ENCODE measurements around the gene APH1A. TPM values are rescaled to one million over a fixed set of nuclear protein-coding genes. Genes with fewer than 3 reads are reported as not detected.

APH1A gene
- total and polyA plus RNA-seq, 9 of the 15 experiments (the other 6 are each of a cell fraction or from before 2014, with no cell fraction given) = 5.6 to 123 (median 77.0) TPM

DNA sequence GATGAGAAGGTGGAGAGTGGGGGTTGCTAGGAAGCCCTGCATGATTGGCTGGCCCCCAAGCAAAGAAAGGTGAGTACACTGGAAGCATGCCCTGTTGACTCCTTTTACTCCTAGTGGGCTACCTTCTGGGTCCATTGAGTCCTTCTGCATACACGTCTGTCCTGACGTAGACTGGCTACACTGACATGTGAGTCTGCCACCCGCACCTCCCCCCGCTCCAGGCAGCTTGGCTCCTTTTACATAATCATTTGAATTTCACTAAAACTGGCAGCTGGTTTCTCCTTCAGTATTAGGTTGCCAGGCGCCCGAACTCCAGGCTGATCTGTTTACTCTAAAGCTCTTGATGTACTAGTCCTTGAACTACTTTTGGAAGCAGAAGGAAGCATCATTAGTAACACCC lies 33.5 kb upstream of the APH1A start:
- WGBS (ENCODE audit: insufficient coverage, low coverage, missing lambda C conversion rate) = 96% methylated on average over 6 of the region's 6 CpGs
- Histone ChIP-seq H3K4me3 (no peak overlapping the region), H2AFZ (ENCODE audit: low read depth, low read length) (no peak overlapping the region), H3K79me2 (ENCODE audit: control insufficient read depth, insufficient read depth, low read length) (peaks cover 13% of the 10 kb centered on the region), H3K4me2 (ENCODE audit: insufficient read depth, low read length) (no peak overlapping the region), H4K20me1 (replicated peaks; ENCODE audit: control insufficient read depth, insufficient read depth, low read length) (no peaks in the 10 kb centered on the region), H3K9ac (ENCODE audit: insufficient read depth in 1 of 2, low read depth in 2 of 2, low read length in 2 of 2) (no peak overlapping the region), H3K9me1 (ENCODE audit: control insufficient read depth, insufficient read depth, low read length) (no peaks in the 10 kb centered on the region), H3K36me3 (ENCODE audit: control insufficient read depth, insufficient read depth, low read length) (peaks cover 78% of the 10 kb centered on the region), H3K27ac (ENCODE audit: extremely low read depth, low read depth, low read length) (no peak overlapping the region), H3K27me3 (ENCODE audit: control insufficient read depth in 2 of 2, insufficient read depth in 2 of 2, low read length in 2 of 2) (no peaks in the 10 kb centered on the region), H3K9me3 (replicated peaks; ENCODE audit: control insufficient read depth, insufficient read depth, low read depth, low read length) (no peaks in the 10 kb centered on the region), H3K4me1 (replicated peaks in 1 of 2; ENCODE audit: control insufficient read depth in 2 of 2, insufficient read depth in 2 of 2, low read length in 2 of 2) (no peaks in the 10 kb centered on the region)
- TF ChIP-seq RBFOX2 (IDR thresholded peaks at IDR 0.05; ENCODE audit: low read depth, low read length) (peak; percentile 13; the same call in 1 of the 2 replicates), ZKSCAN1 (IDR thresholded peaks at IDR 0.05; ENCODE audit: low read depth, low read length) (no peak), ZNF347 (CRISPR knock-in tag; IDR thresholded peaks at IDR 0.05; ENCODE audit: low read depth) (no peak), TAF1 (IDR thresholded peaks at IDR 0.05; ENCODE audit: control insufficient read depth, extremely low read depth, insufficient read depth, low read length, severe bottlenecking) (no peak)
- in situ Hi-C loops (cut with MboI) (no loop called here), intact Hi-C loops (cut with micrococcal nuclease) (no loop called here)
- ATAC-seq = no peak
- ChIA-PET POLR2A (interaction anchor here (0.6 to 1.5 kb wide), 2 partner anchors 8 to 10 kb away, joined by 3 to 6 read pairs; no protein-coding TSS in a partner anchor), CTCF (ENCODE audit: low intra/inter-chr PET ratio) (no interaction called here)
- TSS peak; percentile 6 for BruUV-seq (replicated peaks)
- DNase-seq (ENCODE audit: extremely low read depth in 1 of 4, low spot score in 3 of 4) = no peak
- no peak for FAIRE-seq

DNA sequence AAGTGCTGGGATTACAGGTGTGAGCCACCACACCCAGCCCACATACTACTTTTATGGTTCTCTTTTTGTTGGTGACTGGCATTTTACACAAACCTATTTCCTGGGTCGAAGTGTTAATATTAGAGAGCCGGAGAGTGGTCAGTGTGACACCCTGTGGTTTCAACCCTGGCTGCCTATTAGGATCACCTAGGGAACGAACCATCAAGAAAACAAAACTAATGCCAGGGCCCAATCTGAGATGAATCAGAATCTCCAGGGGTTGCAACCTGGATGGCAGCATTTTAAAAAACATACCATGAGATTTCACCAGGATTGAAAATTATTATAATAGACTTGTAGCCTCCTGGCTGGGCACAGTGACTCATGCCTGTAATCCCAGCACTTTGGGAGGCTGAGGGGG lies 30.9 kb upstream of the APH1A start:
- ATAC-seq (no peak), FAIRE-seq (no peak), DNase-seq (ENCODE audit: extremely low read depth in 1 of 4, low spot score in 3 of 4) (no peak)
- Histone ChIP-seq H3K4me2 (ENCODE audit: insufficient read depth, low read length) (no peak overlapping the region), H3K9me1 (ENCODE audit: control insufficient read depth, insufficient read depth, low read length) (no peaks in the 10 kb centered on the region), H3K9me3 (replicated peaks; ENCODE audit: control insufficient read depth, insufficient read depth, low read depth, low read length) (no peaks in the 10 kb centered on the region), H2AFZ (ENCODE audit: low read depth, low read length) (no peak overlapping the region), H3K4me1 (replicated peaks in 1 of 2; ENCODE audit: control insufficient read depth in 2 of 2, insufficient read depth in 2 of 2, low read length in 2 of 2) (peaks cover 0 to 6% of the 10 kb centered on the region in 2 experiments; a peak in 2 of 5 replicates), H3K27me3 (ENCODE audit: control insufficient read depth in 2 of 2, insufficient read depth in 2 of 2, low read length in 2 of 2) (no peaks in the 10 kb centered on the region), H3K4me3 (no peak overlapping the region), H4K20me1 (replicated peaks; ENCODE audit: control insufficient read depth, insufficient read depth, low read length) (no peaks in the 10 kb centered on the region), H3K79me2 (ENCODE audit: control insufficient read depth, insufficient read depth, low read length) (peaks cover 33% of the 10 kb centered on the region), H3K27ac (ENCODE audit: extremely low read depth, low read depth, low read length) (no peak overlapping the region), H3K9ac (ENCODE audit: insufficient read depth in 1 of 2, low read depth in 2 of 2, low read length in 2 of 2) (no peak overlapping the region), H3K36me3 (ENCODE audit: control insufficient read depth, insufficient read depth, low read length) (peaks cover 79% of the 10 kb centered on the region)
- 92% methylated on average over 3 of the region's 3 CpGs for WGBS (ENCODE audit: insufficient coverage, low coverage, missing lambda C conversion rate)
- POLR2A ChIA-PET = interaction anchor here (0.6 kb wide), 1 partner anchor 411 kb away, joined by 4 read pairs; no protein-coding TSS in a partner anchor
- in situ Hi-C loops (cut with MboI) = no loop called here
- intact Hi-C loops (cut with micrococcal nuclease) = no loop called here
- CTCF ChIA-PET (ENCODE audit: low intra/inter-chr PET ratio) = no interaction called here
- no TSS peak for BruUV-seq (replicated peaks)
- TF ChIP-seq RFX7 (CRISPR knock-in tag; IDR thresholded peaks at IDR 0.05) (no peak), TCF7L2 (IDR thresholded peaks at IDR 0.05; ENCODE audit: low read depth, low read length) (no peak), ZNF224 (CRISPR knock-in tag; IDR thresholded peaks at IDR 0.05) (no peak), SMARCA5 (IDR thresholded peaks at IDR 0.05) (no peak), ZNF184 (CRISPR knock-in tag; IDR thresholded peaks at IDR 0.05) (no peak), MED1 (CRISPR knock-in tag; IDR thresholded peaks at IDR 0.05; ENCODE audit: borderline replicate concordance) (no peak), ZNF695 (CRISPR knock-in tag; IDR thresholded peaks at IDR 0.05) (no peak), ZNF586 (CRISPR knock-in tag; conservative IDR thresholded peaks at IDR 0.05) (no peak), ZC3H4 (CRISPR knock-in tag; IDR thresholded peaks at IDR 0.05; ENCODE audit: borderline replicate concordance) (no peak), RBBP5 (IDR thresholded peaks at IDR 0.05; ENCODE audit: borderline replicate concordance, insufficient read depth, low read length, poor library complexity, severe bottlenecking) (no peak)
- TF ChIP-seq, protein P1, sequence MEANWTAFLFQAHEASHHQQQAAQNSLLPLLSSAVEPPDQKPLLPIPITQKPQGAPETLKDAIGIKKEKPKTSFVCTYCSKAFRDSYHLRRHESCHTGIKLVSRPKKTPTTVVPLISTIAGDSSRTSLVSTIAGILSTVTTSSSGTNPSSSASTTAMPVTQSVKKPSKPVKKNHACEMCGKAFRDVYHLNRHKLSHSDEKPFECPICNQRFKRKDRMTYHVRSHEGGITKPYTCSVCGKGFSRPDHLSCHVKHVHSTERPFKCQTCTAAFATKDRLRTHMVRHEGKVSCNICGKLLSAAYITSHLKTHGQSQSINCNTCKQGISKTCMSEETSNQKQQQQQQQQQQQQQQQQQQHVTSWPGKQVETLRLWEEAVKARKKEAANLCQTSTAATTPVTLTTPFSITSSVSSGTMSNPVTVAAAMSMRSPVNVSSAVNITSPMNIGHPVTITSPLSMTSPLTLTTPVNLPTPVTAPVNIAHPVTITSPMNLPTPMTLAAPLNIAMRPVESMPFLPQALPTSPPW (CRISPR knock-in tag; IDR thresholded peaks at IDR 0.05) = no peak
- TF ChIP-seq, protein P2, sequence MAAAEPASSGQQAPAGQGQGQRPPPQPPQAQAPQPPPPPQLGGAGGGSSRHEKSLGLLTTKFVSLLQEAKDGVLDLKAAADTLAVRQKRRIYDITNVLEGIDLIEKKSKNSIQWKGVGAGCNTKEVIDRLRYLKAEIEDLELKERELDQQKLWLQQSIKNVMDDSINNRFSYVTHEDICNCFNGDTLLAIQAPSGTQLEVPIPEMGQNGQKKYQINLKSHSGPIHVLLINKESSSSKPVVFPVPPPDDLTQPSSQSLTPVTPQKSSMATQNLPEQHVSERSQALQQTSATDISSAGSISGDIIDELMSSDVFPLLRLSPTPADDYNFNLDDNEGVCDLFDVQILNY (CRISPR knock-in tag; IDR thresholded peaks at IDR 0.05) = no peak

Data from K562 (cell line).